ENCODE results near the gene MSRB1.
"Not testable (repeated sequence)": the region's sequence is repeated elsewhere in the genome, so short reads cannot be mapped to it uniquely, and the experiment has no call there.

The MSRB1 gene

DNA sequence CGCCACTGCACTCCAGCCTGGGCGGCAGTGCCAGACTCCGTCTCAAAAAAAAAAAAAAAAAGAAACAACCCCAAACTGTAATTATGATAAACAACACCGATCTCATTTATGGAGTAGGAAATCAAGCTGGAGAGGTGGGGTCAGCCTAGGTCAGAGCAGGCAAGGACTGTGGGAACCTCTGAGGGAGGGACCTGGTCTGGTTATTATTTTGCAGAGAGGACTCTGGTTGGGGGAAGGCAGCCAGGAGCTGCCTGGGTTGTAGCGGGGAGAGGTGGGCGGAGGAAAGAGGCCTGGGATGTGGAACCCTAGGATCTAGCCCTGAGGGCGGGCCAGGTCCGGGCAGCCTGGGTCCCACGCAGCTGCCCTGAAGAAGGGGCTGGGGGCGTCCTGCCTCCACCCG is 13.9 kb downstream of the MSRB1 start:
- POLR2A ChIA-PET (ENCODE audit: low non-redundant PET), result interaction anchor here (0.6 kb wide), 1 partner anchor 17 kb away, joined by 3 read pairs; no protein-coding TSS in a partner anchor
- DNase-seq (ENCODE audit: low spot score), result no peak
- peak overlapping the region; percentile 71 for H3K27ac ChIP-seq
- CTCF ChIA-PET, result interaction anchor here (0.5 to 2.5 kb wide), 13 partner anchors 10 to 930 kb away, joined by 3 to 12 read pairs (median 4); partner anchors contain the start of genes EME2 and MRPS34
- TF ChIP-seq, protein P1, sequence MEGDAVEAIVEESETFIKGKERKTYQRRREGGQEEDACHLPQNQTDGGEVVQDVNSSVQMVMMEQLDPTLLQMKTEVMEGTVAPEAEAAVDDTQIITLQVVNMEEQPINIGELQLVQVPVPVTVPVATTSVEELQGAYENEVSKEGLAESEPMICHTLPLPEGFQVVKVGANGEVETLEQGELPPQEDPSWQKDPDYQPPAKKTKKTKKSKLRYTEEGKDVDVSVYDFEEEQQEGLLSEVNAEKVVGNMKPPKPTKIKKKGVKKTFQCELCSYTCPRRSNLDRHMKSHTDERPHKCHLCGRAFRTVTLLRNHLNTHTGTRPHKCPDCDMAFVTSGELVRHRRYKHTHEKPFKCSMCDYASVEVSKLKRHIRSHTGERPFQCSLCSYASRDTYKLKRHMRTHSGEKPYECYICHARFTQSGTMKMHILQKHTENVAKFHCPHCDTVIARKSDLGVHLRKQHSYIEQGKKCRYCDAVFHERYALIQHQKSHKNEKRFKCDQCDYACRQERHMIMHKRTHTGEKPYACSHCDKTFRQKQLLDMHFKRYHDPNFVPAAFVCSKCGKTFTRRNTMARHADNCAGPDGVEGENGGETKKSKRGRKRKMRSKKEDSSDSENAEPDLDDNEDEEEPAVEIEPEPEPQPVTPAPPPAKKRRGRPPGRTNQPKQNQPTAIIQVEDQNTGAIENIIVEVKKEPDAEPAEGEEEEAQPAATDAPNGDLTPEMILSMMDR (conservative IDR thresholded peaks at IDR 0.05; ENCODE audit: low read depth), result no peak

DNA sequence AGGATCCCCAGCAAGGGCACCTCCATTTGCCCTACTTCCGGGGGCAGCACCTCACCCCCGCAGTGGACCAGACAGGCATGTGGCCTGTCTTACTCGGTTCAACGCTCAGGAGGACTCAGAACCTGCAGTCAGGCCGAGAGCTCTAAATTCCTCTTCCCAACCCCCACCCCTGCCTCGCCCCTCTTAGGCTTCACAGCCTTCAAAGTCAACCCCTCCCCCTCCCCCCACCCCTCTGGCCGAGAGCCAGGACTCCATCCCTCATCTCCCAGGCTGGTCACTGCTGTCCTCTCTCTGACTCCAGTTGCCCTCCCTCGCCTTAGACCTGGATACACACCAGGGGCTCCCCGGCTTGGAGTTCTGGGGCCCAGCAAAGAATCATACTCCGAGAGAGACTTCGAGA is 16.7 kb downstream of the MSRB1 start:
- CTCF ChIA-PET, result no interaction called here

DNA sequence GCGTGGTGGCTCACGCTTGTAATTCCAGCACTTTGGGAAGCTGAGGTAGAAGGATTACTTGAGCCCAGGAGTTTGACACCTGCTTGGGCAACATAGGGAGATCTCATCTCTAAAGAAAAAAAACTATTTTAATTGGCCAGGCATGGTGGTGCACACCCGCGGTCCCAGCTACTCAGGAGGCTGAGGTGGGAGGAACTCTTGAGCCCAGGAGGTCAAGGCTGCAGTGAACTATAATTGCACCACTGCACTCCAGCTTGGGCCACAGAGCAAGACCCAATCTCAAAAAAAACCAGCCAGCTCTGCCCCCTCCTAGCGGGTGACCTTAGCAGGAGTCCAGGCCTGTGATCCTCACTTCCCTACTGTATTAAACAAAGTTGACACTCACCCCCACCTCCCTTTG is 18.9 kb downstream of the MSRB1 start:
- TF ChIP-seq, protein P1 (conservative IDR thresholded peaks at IDR 0.05; ENCODE audit: low read depth), result no peak
- peak overlapping the region; percentile 61 for H3K27ac ChIP-seq
- ChIA-PET POLR2A (ENCODE audit: low non-redundant PET) (interaction anchor here (0.5 kb wide), 1 partner anchor 1086 kb away, joined by 3 read pairs; no protein-coding TSS in a partner anchor), CTCF (interaction anchor here (0.6 to 1.0 kb wide), 3 partner anchors 8 to 132 kb away, joined by 3 to 7 read pairs (median 4); no protein-coding TSS in a partner anchor)
- no peak for DNase-seq (ENCODE audit: low spot score)

More for the DNA sequence above, 16.7 kb downstream of the MSRB1 start:
- TF ChIP-seq, protein P1 (conservative IDR thresholded peaks at IDR 0.05; ENCODE audit: low read depth), result no peak
- POLR2A ChIA-PET (ENCODE audit: low non-redundant PET), result no interaction called here
- no peak for DNase-seq (ENCODE audit: low spot score)
- H3K27ac ChIP-seq, result no peak overlapping the region

DNA sequence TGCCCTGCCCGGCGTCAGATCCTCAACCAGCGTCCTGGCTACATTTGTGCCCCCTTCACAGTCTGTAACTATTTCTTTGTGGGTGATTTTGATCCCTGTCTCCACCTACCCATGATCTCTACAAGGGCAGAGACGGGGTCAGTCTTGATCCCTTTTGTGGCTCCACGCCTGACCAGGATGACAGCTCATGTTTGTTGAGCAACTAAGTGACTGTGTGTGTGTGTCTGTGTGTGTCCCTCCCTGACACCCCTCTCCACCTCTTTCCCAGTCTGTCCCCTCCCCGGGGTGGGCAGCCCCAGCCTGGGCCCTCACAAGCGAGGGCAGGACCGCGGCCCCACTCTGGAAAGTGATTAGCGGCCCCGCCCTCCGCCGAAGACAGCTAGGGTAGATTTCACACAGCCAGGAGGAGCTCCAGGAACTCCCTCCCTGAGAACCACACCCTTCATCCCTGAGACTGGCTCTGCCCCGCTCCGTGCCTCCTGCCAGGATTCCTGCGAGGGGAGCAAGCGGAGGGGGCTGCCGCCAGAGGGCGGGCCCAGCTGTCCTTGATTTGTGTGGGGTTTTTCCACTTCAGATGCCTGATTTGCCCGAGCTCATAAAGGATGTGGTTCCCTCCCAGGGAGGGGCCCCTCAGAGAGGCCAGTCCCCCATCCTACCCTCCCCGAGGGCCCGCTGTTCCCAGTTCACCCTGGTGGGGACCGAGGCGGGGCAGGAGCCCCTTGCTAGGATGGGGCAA is 19.5 kb downstream of the MSRB1 start:
- TF ChIP-seq, protein P1 (conservative IDR thresholded peaks at IDR 0.05; ENCODE audit: low read depth), result peak; percentile 61
- ChIA-PET POLR2A (ENCODE audit: low non-redundant PET) (interaction anchor here (0.5 kb wide), 1 partner anchor 1087 kb away, joined by 3 read pairs; no protein-coding TSS in a partner anchor), CTCF (interaction anchor here (0.6 to 1.0 kb wide), 4 partner anchors 9 to 132 kb away, joined by 3 to 7 read pairs (median 4); no protein-coding TSS in a partner anchor)
- peak; percentile 60 for DNase-seq (ENCODE audit: low spot score)
- peak overlapping the region; percentile 61 for H3K27ac ChIP-seq

DNA sequence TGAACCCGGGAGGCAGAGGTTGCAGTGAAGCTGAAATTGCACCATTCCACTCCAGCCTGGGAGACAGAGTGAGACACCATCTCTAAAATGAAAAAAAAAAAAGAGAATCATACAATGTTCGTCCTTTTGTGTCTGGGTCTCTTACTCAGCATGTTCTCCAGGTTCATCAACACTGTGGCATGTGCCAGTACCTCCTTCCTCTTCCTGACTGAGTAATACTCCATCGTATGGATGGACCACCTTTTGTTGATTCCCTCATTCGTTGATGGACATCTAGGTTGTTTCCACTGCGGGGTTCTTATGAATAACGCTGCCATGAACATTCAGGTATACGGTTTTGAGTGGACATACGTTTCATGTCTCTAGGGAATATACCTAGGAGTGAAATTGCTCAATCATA is 20.6 kb downstream of the MSRB1 start:
- H3K27ac ChIP-seq, result no peak overlapping the region
- POLR2A ChIA-PET (ENCODE audit: low non-redundant PET), result no interaction called here
- no peak for DNase-seq (ENCODE audit: low spot score)
- CTCF ChIA-PET, result no interaction called here
- TF ChIP-seq, protein P1 (conservative IDR thresholded peaks at IDR 0.05; ENCODE audit: low read depth), result no peak

DNA sequence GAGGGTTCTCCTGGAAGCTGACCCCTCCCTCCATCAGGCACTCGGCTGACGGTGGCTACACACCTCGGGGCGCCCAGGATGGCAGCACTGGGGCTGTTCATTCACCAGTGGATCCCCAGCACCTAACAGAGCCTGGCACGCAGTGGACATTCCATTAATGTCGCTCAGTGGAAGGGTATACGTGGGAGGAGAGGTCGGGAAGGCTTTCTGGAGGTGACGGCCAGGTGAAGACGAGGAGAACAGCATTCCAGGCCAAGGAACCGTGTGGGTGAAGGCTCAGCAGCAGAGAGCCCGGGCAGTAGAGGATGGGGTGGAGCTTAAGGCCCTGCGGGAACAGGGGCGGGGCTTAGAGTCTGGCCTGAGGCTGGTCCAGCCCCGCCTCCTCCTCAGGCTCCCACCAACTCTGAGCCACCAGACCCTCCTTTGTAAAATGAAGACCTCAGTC is 22.2 kb downstream of the MSRB1 start:
- POLR2A ChIA-PET (ENCODE audit: low non-redundant PET), result no interaction called here
- TF ChIP-seq, protein P1 (conservative IDR thresholded peaks at IDR 0.05; ENCODE audit: low read depth), result no peak
- H3K27ac ChIP-seq, result no peak overlapping the region
- CTCF ChIA-PET, result interaction anchor here (0.6 to 0.7 kb wide), 2 partner anchors 11 to 57 kb away, joined by 3 read pairs; no protein-coding TSS in a partner anchor
- DNase-seq (ENCODE audit: low spot score), result no peak

DNA sequence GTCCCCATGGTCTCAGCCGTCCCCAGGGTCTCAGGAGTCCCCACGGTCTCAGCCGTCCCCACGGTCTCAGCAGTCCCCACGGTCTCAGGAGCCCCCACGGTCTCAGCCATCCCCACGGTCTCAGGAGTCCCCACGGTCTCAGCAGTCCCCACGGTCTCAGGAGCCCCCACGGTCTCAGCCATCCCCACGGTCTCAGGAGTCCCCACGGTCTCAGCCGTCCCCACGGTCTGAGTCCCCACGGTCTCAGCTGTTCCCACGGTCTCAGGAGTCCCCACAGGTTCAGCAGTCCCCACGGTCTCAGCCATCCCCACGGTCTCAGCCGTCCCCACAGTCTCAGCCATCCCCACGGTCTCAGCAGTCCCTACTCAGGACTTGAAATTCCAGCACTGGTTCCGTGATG is 22.9 kb downstream of the MSRB1 start:
- CTCF ChIA-PET, result interaction anchor here (0.6 to 1.4 kb wide), 4 partner anchors 9 to 237 kb away, joined by 3 to 6 read pairs (median 6); no protein-coding TSS in a partner anchor
- POLR2A ChIA-PET (ENCODE audit: low non-redundant PET); H3K27ac ChIP-seq; DNase-seq (ENCODE audit: low spot score): not testable (repeated sequence)
